Loucy (cell line): Measurements from ENCODE around the gene TMEM253.

Source experiments
- EZH2phosphoT487 ChIP-seq: fragments of 200-600 bp; IDR thresholded peaks from 2 replicates; pipeline ENCODE4 v1.6.1; 2018; ENCODE audit warnings: antibody characterized with exemption, mild to moderate bottlenecking, moderate library complexity, borderline replicate concordance
- TF ChIP-seq, protein P1 (sequence below): fragments of 200-600 bp; sonication (generic); conservative IDR thresholded peaks from 2 replicates; pipeline ENCODE4 v1.5.1; 2014; ENCODE audit warnings: mild to moderate bottlenecking, antibody characterized with exemption, low read length

DNA sequence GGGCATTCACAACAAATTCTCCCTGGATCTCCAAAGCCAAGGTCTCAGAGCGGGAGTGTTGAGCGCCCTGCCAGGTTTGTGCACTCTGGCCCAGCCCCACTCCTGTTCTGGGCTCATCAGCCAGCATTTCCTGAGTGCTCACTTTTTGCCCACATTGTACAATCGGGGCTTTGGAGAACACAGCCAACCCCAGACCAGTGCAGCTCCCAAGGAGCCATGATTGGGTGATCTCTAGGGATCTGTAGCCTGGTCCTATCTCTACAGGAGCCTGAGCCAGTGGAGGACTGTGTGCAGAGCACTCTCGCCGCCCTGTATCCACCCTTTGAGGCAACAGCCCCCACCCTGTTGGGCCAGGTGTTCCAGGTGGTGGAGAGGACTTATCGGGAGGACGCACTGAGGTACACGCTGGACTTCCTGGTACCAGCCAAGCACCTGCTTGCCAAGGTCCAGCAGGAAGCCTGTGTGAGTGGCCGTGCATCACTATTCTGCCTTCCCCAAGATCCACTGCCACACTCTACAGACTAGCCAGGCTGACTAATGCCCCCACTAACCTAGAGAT, 28.0 kb upstream of the TMEM253 start:
- TF ChIP-seq, protein P1, sequence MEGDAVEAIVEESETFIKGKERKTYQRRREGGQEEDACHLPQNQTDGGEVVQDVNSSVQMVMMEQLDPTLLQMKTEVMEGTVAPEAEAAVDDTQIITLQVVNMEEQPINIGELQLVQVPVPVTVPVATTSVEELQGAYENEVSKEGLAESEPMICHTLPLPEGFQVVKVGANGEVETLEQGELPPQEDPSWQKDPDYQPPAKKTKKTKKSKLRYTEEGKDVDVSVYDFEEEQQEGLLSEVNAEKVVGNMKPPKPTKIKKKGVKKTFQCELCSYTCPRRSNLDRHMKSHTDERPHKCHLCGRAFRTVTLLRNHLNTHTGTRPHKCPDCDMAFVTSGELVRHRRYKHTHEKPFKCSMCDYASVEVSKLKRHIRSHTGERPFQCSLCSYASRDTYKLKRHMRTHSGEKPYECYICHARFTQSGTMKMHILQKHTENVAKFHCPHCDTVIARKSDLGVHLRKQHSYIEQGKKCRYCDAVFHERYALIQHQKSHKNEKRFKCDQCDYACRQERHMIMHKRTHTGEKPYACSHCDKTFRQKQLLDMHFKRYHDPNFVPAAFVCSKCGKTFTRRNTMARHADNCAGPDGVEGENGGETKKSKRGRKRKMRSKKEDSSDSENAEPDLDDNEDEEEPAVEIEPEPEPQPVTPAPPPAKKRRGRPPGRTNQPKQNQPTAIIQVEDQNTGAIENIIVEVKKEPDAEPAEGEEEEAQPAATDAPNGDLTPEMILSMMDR, result no peak
- TF ChIP-seq EZH2phosphoT487, result no peak
